CD4-positive, alpha-beta T cell treated with Interleukin-15 for 4 hours (primary cell): Measurements from ENCODE around the gene CREB3L4.

Experiments
- DNase-seq: peaks from one replicate; pipeline ENCODE4 v3.0.0-alpha.2; 2020; ENCODE audit warnings: low spot score

The CREB3L4 gene

GRCh38 chr1:153937331-153937730, 30.4 kb upstream of the CREB3L4 start:
- no peak for DNase-seq

- no peak for DNase-seq
These were observed 28.7 kb upstream of the CREB3L4 start for GRCh38 chr1:153938996-153939395.

- no peak for DNase-seq
These were observed 28.2 kb upstream of the CREB3L4 start for GRCh38 chr1:153939476-153939875.

GRCh38 chr1:153940756-153941155, 26.9 kb upstream of the CREB3L4 start:
- no peak for DNase-seq

GRCh38 chr1:153941826-153942725, 25.6 kb upstream of the CREB3L4 start:
- no peak for DNase-seq

- DNase-seq, result no peak
These were observed 24.7 kb upstream of the CREB3L4 start for GRCh38 chr1:153942766-153943549.

- no peak for DNase-seq
These were observed 23.5 kb upstream of the CREB3L4 start for GRCh38 chr1:153944005-153944826.

GRCh38 chr1:153944827-153945117, 22.9 kb upstream of the CREB3L4 start:
- DNase-seq, result no peak

GRCh38 chr1:153945131-153945794, 22.4 kb upstream of the CREB3L4 start:
- peak; percentile 81 for DNase-seq

GRCh38 chr1:153945795-153946621, 21.7 kb upstream of the CREB3L4 start:
- DNase-seq, result peak; percentile 69

- DNase-seq, result peak; percentile 74
These were observed 21.0 kb upstream of the CREB3L4 start, which contains the start of gene DENND4B for GRCh38 chr1:153946622-153947241. TSS of gene DENND4B (minus strand) at chr1:153946718. CDS start at chr1:153944374, 2,344 bp downstream.

GRCh38 chr1:153951183-153951582, 16.5 kb upstream of the CREB3L4 start:
- DNase-seq, result no peak

- DNase-seq, result no peak
These were observed 15.9 kb upstream of the CREB3L4 start for GRCh38 chr1:153951801-153952200.

GRCh38 chr1:153953859-153954365, 13.8 kb upstream of the CREB3L4 start:
- no peak for DNase-seq

GRCh38 chr1:153954826-153955225, 12.9 kb upstream of the CREB3L4 start:
- DNase-seq, result no peak

GRCh38 chr1:153956997-153957715, 10.5 kb upstream of the CREB3L4 start:
- no peak for DNase-seq

GRCh38 chr1:153957744-153958110, 10.0 kb upstream of the CREB3L4 start:
- DNase-seq, result peak; percentile 39

- peak; percentile 97 for DNase-seq
These were observed 9.4 kb upstream of the CREB3L4 start, which contains the start of gene CRTC2 for GRCh38 chr1:153958111-153958960. TSS of gene CRTC2 (minus strand) at chr1:153958612. CDS start at chr1:153958497, 115 bp downstream.

GRCh38 chr1:153958961-153959260, 8.8 kb upstream of the CREB3L4 start:
- DNase-seq, result no peak
